HG03432 (cell line): ENCODE measurements around the gene BMP2K.
A peak's percentile ranks its signal among the peaks of the same experiment; 100 is the strongest.

Experiments
- ATAC-seq: cut with Tn5 transposase; IDR thresholded peaks from one replicate; pipeline ENCODE4 v1.9.1; 2021; ENCODE audit warnings: mild to moderate bottlenecking, moderate library complexity; ENCODE audit not compliant: unreplicated experiment

The BMP2K gene

DNA sequence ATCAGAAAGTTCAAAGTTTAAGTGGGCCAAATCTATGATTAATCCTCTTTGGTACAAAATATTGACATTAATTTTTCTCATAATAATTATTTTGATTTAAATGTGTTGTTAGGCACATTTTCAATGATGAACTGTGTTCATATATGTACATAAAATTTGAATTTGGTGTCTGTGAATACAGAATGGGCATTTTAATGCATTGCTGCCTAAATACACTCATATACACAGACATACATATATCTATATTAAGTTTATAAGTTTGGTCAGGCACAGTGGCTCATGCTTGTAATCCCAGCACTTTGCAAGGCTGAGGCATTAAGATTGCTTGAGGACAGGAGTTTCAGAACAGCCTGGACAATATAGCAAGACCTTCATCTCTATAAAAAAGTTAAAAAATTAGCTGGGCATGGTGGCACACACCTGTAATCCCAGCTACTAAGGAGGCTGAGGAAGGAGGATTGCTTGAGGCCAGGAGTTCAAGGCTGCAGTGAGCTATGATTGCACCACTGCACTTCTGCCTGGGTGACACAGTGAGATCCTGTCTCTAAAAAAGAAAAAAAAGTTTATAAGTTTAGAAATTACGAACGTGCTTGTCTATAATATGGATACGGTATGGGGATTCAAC is 12.3 kb upstream of the BMP2K start:
- ATAC-seq, result no peak

- no peak for ATAC-seq
Measured at GRCh38 chr4:78764498-78764961, 11.6 kb upstream of the BMP2K start.

- no peak for ATAC-seq
Measured at GRCh38 chr4:78765432-78766006, 10.6 kb upstream of the BMP2K start.

DNA sequence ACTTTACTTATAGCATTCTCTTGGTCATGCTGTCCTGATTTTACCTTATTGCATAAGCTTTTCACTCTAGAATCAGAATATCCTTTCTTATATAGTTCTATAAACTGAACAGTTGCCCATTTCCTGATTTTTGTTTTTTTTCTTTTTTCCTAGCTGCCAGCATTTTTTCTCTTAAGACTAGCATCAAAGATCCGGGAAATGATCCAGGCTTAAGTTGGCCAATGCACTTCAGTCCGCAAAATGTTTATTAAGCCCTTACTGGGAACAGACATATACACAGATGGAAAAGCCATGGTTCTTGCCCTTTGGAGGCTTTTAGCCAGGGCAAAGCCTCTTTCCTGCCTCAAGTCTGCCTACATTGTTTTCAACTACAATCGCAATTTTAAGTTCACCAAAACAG is 10.1 kb upstream of the BMP2K start:
- no peak for ATAC-seq

DNA sequence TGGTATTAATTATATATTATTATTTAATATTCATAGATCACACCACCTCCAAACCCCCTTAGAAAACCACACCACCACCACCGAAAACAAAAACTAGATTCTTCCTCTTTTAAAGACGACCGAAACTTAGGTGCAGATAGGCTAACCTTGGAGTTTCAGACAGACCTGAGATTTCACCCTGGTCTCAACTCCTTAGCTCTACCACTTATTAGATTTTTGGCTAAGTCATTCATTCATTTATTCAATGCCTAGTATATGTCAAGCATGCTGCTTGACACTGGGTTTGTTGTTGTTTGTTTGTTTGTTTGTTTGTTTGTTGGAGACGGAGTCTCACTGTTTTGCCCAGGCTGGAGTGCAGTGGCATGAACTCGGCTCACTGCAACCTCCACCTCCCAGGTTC is 9.5 kb upstream of the BMP2K start:
- peak; percentile 91 for ATAC-seq

- peak; percentile 73 for ATAC-seq
Measured at GRCh38 chr4:78767350-78767749, 8.8 kb upstream of the BMP2K start.

DNA sequence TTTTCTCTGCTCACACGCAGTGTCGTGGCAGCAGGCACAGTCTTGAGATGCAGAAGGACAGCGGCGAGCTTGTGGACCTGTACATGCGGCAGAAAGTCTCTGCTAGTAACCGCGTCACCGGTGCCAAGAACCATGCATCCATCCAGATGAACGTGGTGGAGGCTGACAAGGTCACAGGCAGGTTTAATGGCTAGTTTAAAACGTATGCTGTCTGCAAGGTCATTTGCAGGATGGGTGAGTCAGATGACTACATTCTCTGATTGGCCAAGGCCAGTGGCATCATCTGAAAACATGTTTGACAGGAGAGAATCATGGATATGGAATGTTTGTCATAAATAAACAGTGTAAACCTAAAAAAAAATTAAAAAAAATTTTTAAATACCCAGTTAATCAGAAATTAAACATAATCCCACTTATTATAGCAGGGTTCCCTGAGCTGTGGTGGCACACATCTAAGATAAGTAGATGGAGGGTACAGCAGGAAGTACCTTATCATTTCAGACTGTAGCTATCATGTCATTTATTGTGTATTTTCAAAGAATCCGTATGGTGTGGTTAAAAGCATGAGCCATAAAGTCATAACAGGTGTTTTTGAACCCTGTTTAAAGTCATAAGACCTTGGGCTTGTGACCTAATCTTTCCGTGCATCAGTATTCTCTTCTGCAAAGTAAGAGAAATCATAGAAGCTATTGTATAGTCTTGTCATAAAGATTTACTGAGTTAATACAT is 7.5 kb upstream of the BMP2K start:
- no peak for ATAC-seq

- ATAC-seq, result no peak
Measured at GRCh38 chr4:78770091-78770642, 6.0 kb upstream of the BMP2K start.

DNA sequence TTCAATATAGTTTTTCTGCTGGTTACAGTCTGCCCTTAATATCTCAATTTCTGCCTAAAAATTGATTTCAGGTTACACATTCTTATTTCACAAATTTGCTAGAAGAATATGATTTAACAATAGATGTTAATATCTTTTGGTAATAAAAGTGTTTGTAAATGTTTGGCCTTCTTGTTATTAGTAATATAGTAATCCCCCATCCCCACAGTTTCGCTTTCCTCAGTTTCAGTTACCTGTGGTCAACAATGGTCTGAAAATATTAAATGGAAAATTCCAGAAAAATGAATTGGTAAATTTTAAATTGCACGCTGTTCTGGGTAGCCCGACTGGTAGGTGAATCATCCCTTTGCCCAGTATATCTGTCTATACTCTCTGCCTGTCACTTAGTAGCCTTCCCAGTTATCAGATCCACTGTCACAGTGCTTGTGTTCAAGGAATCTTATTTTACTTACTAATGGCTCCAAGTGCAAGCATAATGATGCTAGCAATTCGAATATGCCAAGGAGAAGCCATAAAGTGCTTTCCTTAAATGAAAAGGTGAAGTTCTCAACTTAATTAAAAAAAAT is 3.5 kb upstream of the BMP2K start:
- no peak for ATAC-seq

- no peak for ATAC-seq
Measured at GRCh38 chr4:78774417-78774816, 1.7 kb upstream of the BMP2K start.

GRCh38 chr4:78775303-78776078 is 659 bp upstream of the BMP2K start:
- peak; percentile 69 for ATAC-seq

GRCh38 chr4:78776729-78777575 is 802 bp downstream of the BMP2K start:
- ATAC-seq, result peak; percentile 29

DNA sequence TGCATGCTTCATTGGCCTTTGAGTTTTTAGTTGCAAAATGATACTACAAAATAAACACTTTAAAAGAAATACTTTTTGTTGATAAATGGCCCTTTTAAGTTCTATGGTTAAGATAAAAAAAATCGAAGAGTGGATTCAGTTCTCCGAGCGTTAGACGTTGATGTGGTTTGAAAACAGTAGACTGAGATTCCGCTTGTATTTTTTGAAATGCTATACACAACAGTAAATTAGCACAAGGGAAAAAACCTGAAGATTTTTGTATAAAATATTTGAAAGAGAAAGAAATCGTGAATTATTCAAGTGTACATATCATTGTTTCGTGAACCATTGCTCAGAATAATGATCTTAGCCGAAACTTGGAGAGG is 1.4 kb downstream of the BMP2K start:
- no peak for ATAC-seq

DNA sequence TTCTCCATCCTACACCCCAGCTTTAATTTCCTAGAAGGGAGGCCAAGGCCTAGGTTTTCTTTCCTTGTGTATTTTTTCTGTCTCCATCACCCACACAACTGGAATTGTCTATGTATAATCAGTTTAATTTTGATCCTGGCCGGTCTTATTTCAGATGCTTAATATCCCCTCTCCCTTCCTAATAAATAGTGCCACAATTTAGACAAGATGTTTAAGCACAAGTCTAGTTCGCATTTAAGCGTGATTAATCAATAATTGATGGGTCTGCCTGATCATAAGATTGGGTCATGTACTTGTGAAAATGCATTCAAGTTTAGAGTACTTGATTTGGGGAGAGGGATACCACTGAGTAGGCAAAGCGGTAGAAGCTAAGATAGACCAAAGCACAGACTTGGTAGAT is 2.4 kb downstream of the BMP2K start:
- ATAC-seq, result no peak

GRCh38 chr4:78779280-78779679 is 3.1 kb downstream of the BMP2K start:
- no peak for ATAC-seq

- no peak for ATAC-seq
Measured at GRCh38 chr4:78780093-78780492, 3.9 kb downstream of the BMP2K start.

GRCh38 chr4:78781139-78781538 is 5.0 kb downstream of the BMP2K start:
- ATAC-seq, result no peak

GRCh38 chr4:78781924-78782323 is 5.8 kb downstream of the BMP2K start:
- ATAC-seq, result no peak

DNA sequence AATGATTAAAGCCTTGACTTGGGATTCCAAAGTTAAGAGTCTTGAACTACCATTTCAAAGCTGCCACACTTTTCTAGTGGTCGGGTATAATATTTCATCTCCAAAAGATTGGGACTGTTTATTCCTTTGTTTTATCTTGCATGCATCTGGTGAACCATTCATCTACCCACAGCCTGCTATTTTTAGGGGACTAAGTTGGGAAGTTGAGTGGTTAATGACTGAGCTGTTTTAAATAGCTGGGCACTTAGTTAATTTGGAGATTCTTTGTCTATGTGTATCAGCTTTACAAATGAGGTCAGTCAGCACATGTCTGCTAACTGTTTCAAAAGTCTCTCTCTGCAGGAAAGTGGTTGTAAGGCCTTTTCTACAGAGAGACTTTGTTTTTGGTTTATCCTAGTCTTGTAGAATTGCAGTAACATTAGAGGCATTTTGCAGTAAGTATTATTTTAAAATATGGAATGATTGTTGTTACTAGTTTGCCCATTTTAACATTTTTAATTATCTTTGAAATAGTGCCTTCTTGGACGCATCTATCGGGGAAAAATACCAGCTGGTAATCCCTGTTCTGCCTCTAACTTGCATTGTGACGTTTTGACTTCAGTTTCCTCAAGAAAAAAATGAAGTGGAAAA is 8.2 kb downstream of the BMP2K start:
- no peak for ATAC-seq
